ENCODE measurements around the gene CD4.

Gene CD4

GRCh38 chr12:6772331-6772695 lies 17.0 kb upstream of the CD4 start, which contains the start of gene LAG3:
Gene LAG3 (plus strand): TSS chr12:6772520. CDS start chr12:6772853, 333 bp downstream.
- H3K9ac ChIP-seq (ENCODE audit: low read depth, low read length): no peak within 1 kb of the TSS
- H3K27me3 ChIP-seq (ENCODE audit: insufficient read depth, low read length): peaks cover 35% of the 10 kb centered on the region
- peaks cover 22% of the 10 kb centered on the region for H3K4me1 ChIP-seq (ENCODE audit: insufficient read depth, low read length)
- WGBS: 46% methylated on average over 15 of the region's 15 CpGs
- peaks cover 24% of the 10 kb centered on the region for H3K36me3 ChIP-seq (ENCODE audit: insufficient read depth, low read length)
- H3K27ac ChIP-seq (ENCODE audit: low read depth, low read length): no peak within 1 kb of the TSS
- H3K4me3 ChIP-seq (ENCODE audit: low read length): peak within 1 kb of the TSS; percentile 44
- H3K9me3 ChIP-seq (ENCODE audit: insufficient read depth, low read depth, low read length): no peaks in the 10 kb centered on the region

GRCh38 chr12:6772726-6773589 lies 16.4 kb upstream of the CD4 start:
- peak overlapping the region; percentile 44 for H3K4me3 ChIP-seq (ENCODE audit: low read length)
- no peak overlapping the region for H3K9ac ChIP-seq (ENCODE audit: low read depth, low read length)
- no peaks in the 10 kb centered on the region for H3K9me3 ChIP-seq (ENCODE audit: insufficient read depth, low read depth, low read length)
- H3K27me3 ChIP-seq (ENCODE audit: insufficient read depth, low read length): peaks cover 41% of the 10 kb centered on the region
- H3K36me3 ChIP-seq (ENCODE audit: insufficient read depth, low read length): peaks cover 24% of the 10 kb centered on the region
- WGBS: 33% methylated on average over 21 of the region's 21 CpGs
- no peak overlapping the region for H3K27ac ChIP-seq (ENCODE audit: low read depth, low read length)
- peaks cover 22% of the 10 kb centered on the region for H3K4me1 ChIP-seq (ENCODE audit: insufficient read depth, low read length)

DNA sequence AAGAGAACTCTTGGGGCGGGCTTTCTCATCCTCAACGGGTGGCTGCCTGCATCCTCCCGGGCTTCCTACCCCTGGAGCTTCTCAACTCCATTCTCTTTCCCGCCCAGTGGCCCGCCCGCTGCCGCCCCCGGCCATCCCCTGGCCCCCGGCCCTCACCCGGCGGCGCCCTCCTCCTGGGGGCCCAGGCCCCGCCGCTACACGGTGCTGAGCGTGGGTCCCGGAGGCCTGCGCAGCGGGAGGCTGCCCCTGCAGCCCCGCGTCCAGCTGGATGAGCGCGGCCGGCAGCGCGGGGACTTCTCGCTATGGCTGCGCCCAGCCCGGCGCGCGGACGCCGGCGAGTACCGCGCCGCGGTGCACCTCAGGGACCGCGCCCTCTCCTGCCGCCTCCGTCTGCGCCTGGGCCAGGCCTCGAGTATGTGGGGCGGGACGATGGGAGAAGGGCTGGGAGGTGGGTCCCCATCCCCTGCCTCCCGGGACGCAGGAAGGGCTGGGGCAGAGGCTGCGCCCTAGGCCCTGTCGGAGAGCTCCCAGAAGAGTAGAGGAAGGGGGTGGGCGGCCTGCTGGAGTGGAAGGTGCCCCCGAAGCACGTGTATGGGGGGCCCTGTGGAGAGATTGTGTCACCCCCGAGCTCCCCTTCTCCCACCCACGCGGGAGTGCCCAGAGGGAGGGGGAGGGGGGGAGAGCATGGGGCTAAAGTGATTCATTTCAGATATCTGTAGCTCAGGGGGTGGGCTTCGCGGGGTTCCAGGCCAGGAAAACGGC lies 15.6 kb upstream of the CD4 start:
- WGBS: 8% methylated on average over 57 of the region's 60 CpGs
- Histone ChIP-seq H3K27me3 (ENCODE audit: insufficient read depth, low read length) (peaks cover 45% of the 10 kb centered on the region), H3K9ac (ENCODE audit: low read depth, low read length) (no peak overlapping the region), H3K36me3 (ENCODE audit: insufficient read depth, low read length) (peaks cover 24% of the 10 kb centered on the region), H3K4me1 (ENCODE audit: insufficient read depth, low read length) (peaks cover 15% of the 10 kb centered on the region), H3K27ac (ENCODE audit: low read depth, low read length) (no peak overlapping the region), H3K9me3 (ENCODE audit: insufficient read depth, low read depth, low read length) (no peaks in the 10 kb centered on the region), H3K4me3 (ENCODE audit: low read length) (peak overlapping the region; percentile 44)

DNA sequence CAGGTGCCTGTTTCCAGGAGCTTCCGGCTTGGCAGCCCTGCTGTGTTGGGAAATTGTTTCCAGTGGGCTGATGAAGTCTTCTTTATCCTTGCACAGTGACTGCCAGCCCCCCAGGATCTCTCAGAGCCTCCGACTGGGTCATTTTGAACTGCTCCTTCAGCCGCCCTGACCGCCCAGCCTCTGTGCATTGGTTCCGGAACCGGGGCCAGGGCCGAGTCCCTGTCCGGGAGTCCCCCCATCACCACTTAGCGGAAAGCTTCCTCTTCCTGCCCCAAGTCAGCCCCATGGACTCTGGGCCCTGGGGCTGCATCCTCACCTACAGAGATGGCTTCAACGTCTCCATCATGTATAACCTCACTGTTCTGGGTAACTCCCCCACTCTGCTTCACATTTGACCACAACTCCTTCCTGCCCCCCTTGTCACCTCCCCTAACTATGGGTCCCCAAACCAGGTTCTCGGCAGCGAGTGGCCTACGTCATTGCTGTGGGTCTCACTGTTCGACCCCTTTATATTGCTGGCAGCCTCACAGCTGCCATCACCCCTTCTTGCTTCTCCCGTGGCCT lies 14.7 kb upstream of the CD4 start:
- 87% methylated on average over 15 of the region's 15 CpGs for WGBS
- Histone ChIP-seq H3K9me3 (ENCODE audit: insufficient read depth, low read depth, low read length) (no peaks in the 10 kb centered on the region), H3K27me3 (ENCODE audit: insufficient read depth, low read length) (peaks cover 45% of the 10 kb centered on the region), H3K9ac (ENCODE audit: low read depth, low read length) (no peak overlapping the region), H3K36me3 (ENCODE audit: insufficient read depth, low read length) (peaks cover 19% of the 10 kb centered on the region), H3K4me1 (ENCODE audit: insufficient read depth, low read length) (peaks cover 7% of the 10 kb centered on the region), H3K27ac (ENCODE audit: low read depth, low read length) (no peak overlapping the region), H3K4me3 (ENCODE audit: low read length) (no peak overlapping the region)

GRCh38 chr12:6775185-6776174 lies 13.8 kb upstream of the CD4 start:
- Histone ChIP-seq H3K9ac (ENCODE audit: low read depth, low read length) (no peak overlapping the region), H3K27me3 (ENCODE audit: insufficient read depth, low read length) (peaks cover 45% of the 10 kb centered on the region), H3K36me3 (ENCODE audit: insufficient read depth, low read length) (peaks cover 10% of the 10 kb centered on the region), H3K9me3 (ENCODE audit: insufficient read depth, low read depth, low read length) (no peaks in the 10 kb centered on the region), H3K4me3 (ENCODE audit: low read length) (no peak overlapping the region), H3K4me1 (ENCODE audit: insufficient read depth, low read length) (peaks cover 6% of the 10 kb centered on the region), H3K27ac (ENCODE audit: low read depth, low read length) (no peak overlapping the region)
- WGBS: 86% methylated on average over 16 of the region's 16 CpGs

- Histone ChIP-seq H3K27ac (ENCODE audit: low read depth, low read length) (no peak overlapping the region), H3K9ac (ENCODE audit: low read depth, low read length) (no peak overlapping the region), H3K4me1 (ENCODE audit: insufficient read depth, low read length) (peaks cover 6% of the 10 kb centered on the region), H3K9me3 (ENCODE audit: insufficient read depth, low read depth, low read length) (no peaks in the 10 kb centered on the region), H3K4me3 (ENCODE audit: low read length) (0 out of 2 replicates have a peak overlapping the region, but pooled peaks have one; percentile 54), H3K36me3 (ENCODE audit: insufficient read depth, low read length) (no peaks in the 10 kb centered on the region), H3K27me3 (ENCODE audit: insufficient read depth, low read length) (peaks cover 41% of the 10 kb centered on the region)
- 83% methylated on average over 5 of the region's 5 CpGs for WGBS
Observed at GRCh38 chr12:6777386-6777785, 11.9 kb upstream of the CD4 start.

GRCh38 chr12:6778217-6778573 lies 11.1 kb upstream of the CD4 start:
- Histone ChIP-seq H3K4me3 (ENCODE audit: low read length) (peak overlapping the region; percentile 54), H3K4me1 (ENCODE audit: insufficient read depth, low read length) (peaks cover under 1% of the 10 kb centered on the region; the same call in 1 of the 2 replicates), H3K9me3 (ENCODE audit: insufficient read depth, low read depth, low read length) (no peaks in the 10 kb centered on the region), H3K9ac (ENCODE audit: low read depth, low read length) (peak overlapping the region; percentile 41; the same call in 1 of the 2 replicates), H3K27ac (ENCODE audit: low read depth, low read length) (no peak overlapping the region), H3K27me3 (ENCODE audit: insufficient read depth, low read length) (peaks cover 33% of the 10 kb centered on the region), H3K36me3 (ENCODE audit: insufficient read depth, low read length) (no peaks in the 10 kb centered on the region)
- WGBS: 18% methylated on average over 14 of the region's 14 CpGs

- Histone ChIP-seq H3K9ac (ENCODE audit: low read depth, low read length) (peak overlapping the region; percentile 41; the same call in 1 of the 2 replicates), H3K27ac (ENCODE audit: low read depth, low read length) (no peak overlapping the region)
- 7% methylated on average over 35 of the region's 35 CpGs for WGBS
Observed at GRCh38 chr12:6778574-6779550, 10.5 kb upstream of the CD4 start.

GRCh38 chr12:6779708-6780432 lies 9.5 kb upstream of the CD4 start:
- Histone ChIP-seq H3K36me3 (ENCODE audit: insufficient read depth, low read length) (no peaks in the 10 kb centered on the region), H3K27me3 (ENCODE audit: insufficient read depth, low read length) (peaks cover 17% of the 10 kb centered on the region; the same call in 1 of the 2 replicates), H3K9ac (ENCODE audit: low read depth, low read length) (no peak overlapping the region), H3K9me3 (ENCODE audit: insufficient read depth, low read depth, low read length) (no peaks in the 10 kb centered on the region), H3K4me3 (ENCODE audit: low read length) (no peak overlapping the region), H3K4me1 (ENCODE audit: insufficient read depth, low read length) (no peaks in the 10 kb centered on the region), H3K27ac (ENCODE audit: low read depth, low read length) (no peak overlapping the region)
- 96% methylated on average over 6 of the region's 6 CpGs for WGBS

More at GRCh38 chr12:6778574-6779550, 10.5 kb upstream of the CD4 start:
- Histone ChIP-seq H3K36me3 (ENCODE audit: insufficient read depth, low read length) (no peaks in the 10 kb centered on the region), H3K27me3 (ENCODE audit: insufficient read depth, low read length) (peaks cover 27% of the 10 kb centered on the region), H3K9me3 (ENCODE audit: insufficient read depth, low read depth, low read length) (no peaks in the 10 kb centered on the region), H3K4me1 (ENCODE audit: insufficient read depth, low read length) (no peaks in the 10 kb centered on the region), H3K4me3 (ENCODE audit: low read length) (peak overlapping the region; percentile 54)
